NOMO-1 treated with dmso at 0.1 percent for 144 hours (cell line): ENCODE results near the gene GPRC6A.
"Not testable (repeated sequence)": the region's sequence is repeated elsewhere in the genome, so short reads cannot be mapped to it uniquely, and the experiment has no call there.

Experiments
- DNase-seq: peaks from one replicate; lab custom pipeline; 2025; ENCODE audit not compliant: unreplicated experiment; lab: John Stamatoyannopoulos, UW

The GPRC6A gene

GRCh38 chr6:116828983-116829382, at the start of gene GPRC6A:
GPRC6A (minus strand) TSS chr6:116829083; CDS start chr6:116829013, 70 bp downstream.
- DNase-seq: no peak

DNA sequence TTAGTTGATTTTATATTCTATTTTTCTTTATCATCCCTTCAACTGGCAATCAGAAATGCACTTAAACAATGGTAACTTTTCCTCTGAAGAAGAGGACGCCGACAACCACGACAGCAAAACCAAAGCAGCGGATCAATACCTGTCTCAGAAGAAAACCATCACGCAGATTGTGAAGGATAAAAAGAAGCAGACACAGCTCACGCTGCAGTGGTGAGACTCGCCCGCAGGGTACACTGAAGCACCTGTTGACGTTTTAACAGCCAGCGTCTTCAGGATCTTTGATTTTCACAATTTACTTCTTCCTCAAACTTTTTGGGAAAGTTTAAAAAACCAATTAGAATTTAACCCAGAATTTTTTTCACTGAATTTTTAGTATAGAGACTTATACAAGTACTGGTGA, 48.9 kb upstream of the GPRC6A start:
- DNase-seq: no peak

DNA sequence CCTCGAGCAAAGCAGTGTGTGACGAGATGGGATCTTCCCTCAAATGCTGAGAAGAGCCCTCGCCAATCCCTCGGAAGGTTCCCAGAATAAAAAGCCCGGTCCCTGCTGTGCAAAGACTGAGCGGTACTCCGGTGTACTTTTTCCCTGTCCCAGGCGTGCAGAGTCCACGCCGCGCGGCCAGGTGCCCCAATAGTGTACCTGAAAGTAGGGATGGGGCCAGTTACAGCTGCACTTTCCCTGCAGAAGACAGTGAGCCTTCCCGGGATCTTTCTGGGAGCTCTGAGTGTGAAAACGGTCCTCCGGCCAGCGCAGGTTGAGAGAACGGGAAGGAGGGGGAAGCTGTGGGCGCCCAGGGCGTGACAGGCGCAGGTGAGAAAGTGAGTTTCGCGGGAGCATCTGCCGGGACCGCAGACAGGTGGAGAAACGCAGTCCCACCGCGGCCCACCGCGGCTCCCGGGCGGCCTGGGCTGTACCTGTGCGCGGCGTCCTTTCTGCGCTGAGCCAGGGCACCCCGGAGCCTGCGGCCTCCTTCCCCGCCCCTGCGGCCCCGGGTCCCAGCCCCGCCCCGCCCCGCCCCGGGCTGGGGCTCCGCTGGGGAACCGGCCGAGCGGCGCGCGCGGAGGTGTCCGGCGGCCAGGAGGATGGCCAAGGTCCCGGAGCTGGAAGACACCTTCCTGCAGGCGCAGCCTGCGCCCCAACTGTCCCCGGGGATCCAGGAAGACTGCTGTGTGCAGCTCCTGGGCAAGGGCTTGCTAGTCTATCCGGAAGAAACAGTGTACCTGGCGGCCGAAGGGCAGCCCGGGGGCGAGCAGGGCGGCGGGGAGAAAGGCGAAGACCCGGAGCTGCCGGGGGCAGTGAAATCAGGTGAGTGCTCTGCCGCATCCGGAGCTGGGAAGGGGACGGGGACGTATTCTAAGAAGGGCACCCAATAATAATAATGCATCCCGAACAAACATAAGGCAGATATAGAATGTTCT, 48.0 kb upstream of the GPRC6A start, which contains the start of gene RFX6:
RFX6 (plus strand) TSS at position 608 of the 977 bp plus-strand sequence; CDS start at position 642, 34 bp downstream.
- no peak for DNase-seq

- no peak for DNase-seq
Measured at GRCh38 chr6:116876107-116876506, 47.2 kb upstream of the GPRC6A start.

GRCh38 chr6:116872771-116873170, 43.9 kb upstream of the GPRC6A start:
- DNase-seq: no peak

- no peak for DNase-seq
Measured at GRCh38 chr6:116866281-116866871, 37.5 kb upstream of the GPRC6A start.

DNA sequence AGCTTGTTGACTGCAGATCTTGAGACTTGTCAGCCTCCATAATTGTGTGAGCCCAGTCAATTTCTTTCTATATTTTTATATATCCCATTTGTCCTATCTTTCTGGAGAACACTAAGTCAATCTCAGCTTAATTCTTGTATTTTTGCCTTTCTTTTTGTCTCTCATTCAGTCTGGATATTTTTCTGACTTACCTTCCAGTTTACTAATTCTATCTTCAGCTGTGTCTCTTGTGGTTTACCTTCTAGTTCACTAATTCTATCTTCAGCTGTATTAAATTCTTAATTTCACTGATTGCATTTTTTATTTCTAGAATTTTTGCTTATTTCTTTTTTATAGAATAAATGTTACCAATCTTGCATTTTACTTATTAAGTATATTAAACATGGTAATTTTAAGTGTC, 30.4 kb upstream of the GPRC6A start:
- DNase-seq: no peak

DNA sequence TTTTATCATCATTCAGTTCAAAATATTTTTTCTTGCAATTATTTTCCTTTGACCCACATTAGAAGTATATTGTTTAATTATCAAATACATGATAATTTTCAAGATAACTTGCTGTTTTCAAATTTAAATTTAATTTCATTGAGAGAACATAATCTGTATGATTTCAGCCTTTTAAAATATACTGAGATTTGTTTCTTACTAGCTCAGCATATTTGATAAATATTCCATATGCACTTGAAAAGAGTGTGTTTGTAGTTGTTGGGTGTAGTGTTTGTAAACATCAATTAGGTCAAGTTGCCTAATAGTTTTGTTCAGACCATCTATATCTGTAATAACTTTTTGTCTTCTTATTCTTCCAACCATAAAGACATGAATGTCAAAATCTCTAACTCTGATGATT, 29.2 kb upstream of the GPRC6A start:
- no peak for DNase-seq

- DNase-seq: no peak
Measured at GRCh38 chr6:116847227-116847626, 18.3 kb upstream of the GPRC6A start.

DNA sequence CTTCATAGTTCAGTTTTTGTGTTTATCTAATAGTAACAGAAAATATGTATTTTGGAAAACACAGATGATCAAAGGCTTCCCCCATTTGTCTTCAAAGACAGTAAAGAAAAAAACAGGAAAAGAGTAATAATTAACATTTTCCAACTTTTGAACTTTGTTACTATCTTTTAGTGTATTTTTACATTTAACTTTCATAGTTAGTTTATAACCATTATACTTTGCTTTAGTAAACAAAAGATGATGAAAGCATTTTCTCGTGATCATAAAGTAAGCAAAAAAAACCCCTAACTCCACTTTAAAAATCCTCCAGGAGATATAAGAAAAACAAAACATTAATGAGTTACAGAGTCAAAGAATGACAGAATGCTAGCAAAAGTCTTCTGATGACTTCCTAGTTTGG, 13.6 kb upstream of the GPRC6A start:
- no peak for DNase-seq

DNA sequence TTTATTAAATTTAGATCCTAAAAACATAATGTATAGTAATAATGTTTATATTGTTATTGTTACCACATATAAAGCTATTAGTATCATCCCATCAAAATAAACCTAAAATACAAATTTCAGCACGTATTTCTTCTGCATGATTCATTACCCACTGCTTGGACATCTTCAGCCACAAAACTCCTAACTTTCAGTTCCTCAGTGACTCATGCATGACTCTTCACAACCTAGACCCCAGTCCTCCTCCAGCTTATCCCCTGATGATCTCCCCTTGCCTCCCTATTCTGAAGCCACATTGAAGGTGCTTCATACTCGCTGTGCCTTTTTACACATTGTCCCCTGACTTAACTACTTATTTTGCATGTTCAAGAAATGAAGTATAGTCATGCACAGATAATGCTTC, 11.2 kb upstream of the GPRC6A start:
- peak; percentile 24 for DNase-seq

- DNase-seq: no peak
Measured at GRCh38 chr6:116836606-116837342, 7.9 kb upstream of the GPRC6A start.

DNA sequence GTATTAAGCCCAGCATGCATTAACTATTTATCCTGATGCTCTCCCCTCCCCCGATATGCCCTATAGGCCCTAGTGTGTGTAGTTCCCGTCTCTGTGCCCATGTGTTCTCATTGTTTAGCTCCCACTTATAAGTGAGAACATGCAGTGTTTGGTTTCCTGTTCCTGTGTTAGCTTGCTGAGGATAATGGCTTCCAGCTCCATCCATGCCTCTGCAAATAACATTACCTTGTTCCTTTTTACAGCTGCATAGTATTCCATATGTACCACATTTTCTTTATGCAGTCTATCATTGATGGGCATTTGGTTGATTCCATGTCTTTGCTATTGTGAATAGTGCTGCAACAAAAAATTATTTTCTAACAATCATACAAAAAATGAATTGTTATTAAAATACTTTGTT, 5.6 kb upstream of the GPRC6A start:
- DNase-seq: not testable (repeated sequence)

DNA sequence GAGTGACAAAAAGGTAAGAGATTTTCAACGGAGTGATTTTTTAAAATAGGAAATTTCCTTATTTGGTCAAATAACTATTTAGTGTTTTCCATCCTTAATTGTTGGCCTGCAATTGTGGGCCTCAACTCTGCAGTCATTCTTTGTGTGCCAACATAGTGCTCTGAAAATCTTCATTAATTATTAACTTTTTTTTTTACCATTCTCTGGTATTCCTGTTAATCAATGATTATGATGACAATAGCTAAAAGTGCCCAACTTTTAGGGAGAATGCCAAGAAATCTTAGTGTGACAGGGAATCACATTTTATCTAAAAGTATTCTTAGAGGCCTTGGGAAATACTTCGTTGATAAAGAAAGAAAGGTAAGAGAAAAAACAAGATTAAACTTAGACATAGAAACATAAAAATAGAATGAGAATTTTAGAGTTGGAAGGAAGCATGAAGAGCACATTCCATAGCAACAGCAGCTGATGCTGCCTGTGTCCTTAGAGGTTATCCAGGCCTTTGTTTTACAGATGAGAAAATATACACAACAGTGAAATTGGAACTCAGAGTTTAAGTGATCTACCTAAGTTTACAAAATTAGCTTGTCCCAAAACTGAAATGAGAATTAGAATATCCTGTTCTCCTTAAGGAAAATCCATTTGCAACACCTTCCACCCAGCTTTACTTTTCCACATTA, 1.2 kb downstream of the GPRC6A start:
- no peak for DNase-seq

DNA sequence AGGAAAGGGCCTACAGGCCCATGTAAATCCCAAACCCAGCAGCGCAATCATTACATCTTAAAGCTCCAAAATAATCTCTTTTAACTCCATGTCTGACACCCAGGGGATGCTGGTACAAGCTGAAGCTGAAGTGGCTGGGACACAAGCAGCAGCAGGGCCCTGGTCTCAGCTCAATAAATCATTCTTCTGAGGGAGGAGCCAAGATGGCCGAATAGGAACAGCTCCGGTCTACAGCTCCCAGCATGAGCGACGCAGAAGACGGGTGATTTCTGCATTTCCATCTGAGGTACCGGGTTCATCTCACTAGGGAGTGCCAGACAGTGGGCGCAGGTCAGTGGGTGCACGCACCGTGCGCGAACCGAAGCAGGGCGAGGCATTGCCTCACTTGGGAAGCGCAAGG, 12.5 kb downstream of the GPRC6A start:
- not testable (repeated sequence) for DNase-seq

- no peak for DNase-seq
Measured at GRCh38 chr6:116812051-116812650, 16.7 kb downstream of the GPRC6A start.

DNA sequence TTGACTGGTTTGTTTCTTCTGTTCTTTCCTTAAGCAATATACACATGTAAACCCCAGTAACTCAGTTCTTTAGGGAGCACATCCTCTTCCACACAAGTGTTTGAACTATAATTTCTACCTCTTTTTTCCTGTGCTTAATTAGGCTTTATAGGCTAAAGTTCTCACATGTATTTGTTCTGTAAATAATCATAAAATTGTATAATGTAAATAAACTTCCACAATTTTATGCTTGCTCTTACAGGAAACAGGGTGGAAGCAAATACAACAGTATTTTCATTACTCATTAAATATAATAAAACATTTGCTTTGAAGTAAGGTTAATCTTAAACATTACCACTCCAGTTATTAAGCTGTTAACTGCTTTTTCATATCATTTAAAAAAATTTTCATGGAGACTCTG, 26.9 kb downstream of the GPRC6A start:
- DNase-seq: no peak

DNA sequence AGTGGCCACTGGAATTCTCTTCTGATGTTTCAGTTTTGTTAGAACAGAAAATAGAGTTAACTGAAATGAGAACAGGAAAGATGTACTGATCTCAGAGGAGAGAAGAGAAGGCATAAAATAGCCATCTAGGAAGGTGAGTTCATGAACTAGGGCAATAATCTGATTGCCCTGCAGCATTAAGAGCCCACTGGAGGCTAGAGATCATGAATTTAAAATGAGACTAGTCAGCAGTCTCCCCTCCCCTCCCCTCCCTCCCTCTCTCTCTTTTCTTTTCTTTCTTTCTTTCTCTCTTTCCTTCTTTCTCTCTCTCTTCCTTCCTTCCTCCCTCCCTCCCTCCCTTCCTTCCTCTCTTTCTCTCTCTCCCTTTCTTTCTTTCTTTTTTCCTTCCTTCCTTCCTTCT, 28.9 kb downstream of the GPRC6A start:
- no peak for DNase-seq

DNA sequence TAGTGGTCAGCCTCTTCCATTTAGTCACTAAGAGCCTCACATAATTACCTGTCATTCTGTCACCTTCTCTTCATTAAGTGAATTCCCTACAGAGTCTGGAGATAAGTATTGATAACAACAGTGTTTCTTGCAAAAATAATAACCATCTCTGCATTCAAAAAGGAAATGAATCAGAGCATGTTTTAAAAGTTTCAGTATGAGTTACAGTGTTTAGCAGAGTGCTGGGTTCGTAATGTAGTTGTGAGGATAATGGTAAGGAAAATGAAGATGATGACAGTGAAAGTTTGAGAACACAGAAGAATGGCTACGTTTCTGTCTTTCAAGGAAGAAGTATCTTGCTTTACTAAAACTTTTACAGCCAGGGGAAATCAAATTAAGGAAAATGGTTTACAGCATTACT, 31.3 kb downstream of the GPRC6A start:
- DNase-seq: no peak

DNA sequence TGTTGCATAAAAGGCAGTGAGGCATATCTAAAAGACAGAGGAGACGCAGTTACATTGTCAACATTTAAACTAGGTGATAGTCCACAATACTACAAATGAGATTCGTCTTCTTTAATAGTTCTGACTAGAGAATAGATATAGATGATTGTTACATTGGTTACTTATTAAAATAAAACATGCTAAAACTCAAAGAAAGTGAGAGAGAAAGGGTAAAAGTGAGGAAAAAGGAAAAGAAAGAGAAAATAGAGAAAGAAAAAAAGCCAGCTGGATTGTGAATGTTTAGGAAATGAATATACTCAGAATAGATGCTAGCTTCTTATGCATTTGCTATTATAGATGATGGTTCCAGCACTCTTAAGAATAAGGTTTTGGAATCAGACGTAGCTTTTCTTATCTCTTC, 35.7 kb downstream of the GPRC6A start:
- DNase-seq: no peak

DNA sequence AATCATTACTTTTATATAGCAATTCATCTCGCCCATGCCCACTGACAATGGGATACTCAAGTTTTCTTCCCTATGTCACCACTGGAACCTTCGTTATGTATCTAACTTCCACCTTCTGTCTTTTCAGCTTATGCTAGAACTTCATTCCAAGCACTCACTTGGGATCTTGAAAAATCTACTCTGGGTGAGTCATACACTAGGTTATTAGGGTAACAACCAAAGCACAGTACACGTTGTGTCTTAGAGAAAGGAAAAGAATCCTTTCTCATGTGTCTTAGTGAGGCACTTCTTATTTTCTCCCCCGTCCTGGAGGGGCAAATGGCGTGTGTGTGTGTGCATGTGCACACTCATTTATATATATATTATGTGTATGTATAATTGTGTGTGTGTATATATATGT, 45.0 kb downstream of the GPRC6A start:
- no peak for DNase-seq
